Measurements from ENCODE around the gene GALNT1.
"Not testable (repeated sequence)": the region's sequence is repeated elsewhere in the genome, so short reads cannot be mapped to it uniquely, and the experiment has no call there.

Gene GALNT1

GRCh38 chr18:35576240-35576845 lies 5.2 kb upstream of the GALNT1 start:
- H3K27ac Mint-ChIP-seq; DNase-seq (ENCODE audit: low spot score); H3K36me3 Mint-ChIP-seq (ENCODE audit: low read depth); H3K4me3 Mint-ChIP-seq: not testable (repeated sequence)
- peaks cover 39% of the 10 kb centered on the region for H3K27me3 Mint-ChIP-seq (ENCODE audit: low read depth)
- H3K4me1 Mint-ChIP-seq (ENCODE audit: low read depth), result peaks cover 22% of the 10 kb centered on the region
- peaks cover 12% of the 10 kb centered on the region for H3K9me3 Mint-ChIP-seq

DNA sequence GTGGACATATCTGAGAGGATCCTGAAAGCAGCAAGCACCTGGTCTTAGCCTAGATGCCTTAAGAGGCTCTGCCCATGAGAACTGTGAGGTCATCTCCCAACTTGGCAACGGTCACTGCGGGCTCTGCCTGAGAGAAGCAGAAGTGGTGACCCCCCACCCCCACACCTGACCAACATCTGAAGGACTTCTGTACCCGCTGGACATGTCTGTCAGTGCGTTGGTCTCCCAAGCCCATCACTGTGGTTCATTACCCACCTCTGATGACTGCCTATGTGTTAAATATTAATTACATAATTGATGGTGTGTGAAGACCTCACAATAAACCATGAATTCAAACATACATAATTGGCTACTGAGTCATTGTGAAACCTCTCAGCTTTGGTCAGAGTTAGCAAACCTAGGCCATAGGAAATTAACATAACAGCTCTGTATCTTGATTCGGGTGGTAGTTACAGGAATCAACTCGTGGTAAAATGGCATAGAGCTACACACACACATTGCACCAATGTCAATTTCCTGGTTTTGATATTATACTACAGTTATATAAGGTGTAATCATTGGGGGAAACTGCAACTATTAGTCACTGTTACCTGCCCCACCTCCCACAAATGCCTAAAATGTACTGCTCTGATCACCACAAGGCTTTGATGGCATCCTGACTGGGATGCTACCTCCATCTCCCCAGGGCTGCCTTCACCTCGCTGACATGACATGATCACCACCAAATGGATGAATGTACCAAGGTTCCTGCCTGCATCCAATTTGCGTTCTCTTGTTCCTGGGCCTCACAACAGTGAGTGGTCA lies 4.3 kb upstream of the GALNT1 start:
- Mint-ChIP-seq H3K36me3 (ENCODE audit: low read depth) (peaks cover 8% of the 10 kb centered on the region), H3K4me1 (ENCODE audit: low read depth) (peaks cover 22% of the 10 kb centered on the region), H3K4me3 (peak overlapping the region; percentile 32), H3K27me3 (ENCODE audit: low read depth) (peaks cover 34% of the 10 kb centered on the region), H3K27ac (no peak overlapping the region), H3K9me3 (peaks cover 12% of the 10 kb centered on the region)
- no peak for DNase-seq (ENCODE audit: low spot score)

DNA sequence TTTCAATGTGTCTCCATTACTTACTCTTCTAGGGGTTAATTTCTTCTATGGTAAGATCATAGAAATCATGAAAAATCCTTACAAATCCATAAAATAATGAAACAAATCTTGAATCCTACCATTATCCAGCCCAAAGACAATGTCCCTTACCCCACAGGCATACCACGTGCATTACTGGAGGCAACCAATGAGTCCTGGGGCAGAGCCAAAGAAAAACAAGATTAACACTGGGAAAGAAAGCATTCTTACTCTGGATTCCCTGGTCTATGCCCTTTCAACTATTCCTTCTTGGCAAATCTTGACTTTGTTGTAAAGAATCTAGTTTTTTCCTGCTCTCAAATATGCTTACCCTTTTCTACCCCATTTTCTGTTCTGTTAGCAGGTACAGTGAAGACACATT lies 3.1 kb upstream of the GALNT1 start:
- Mint-ChIP-seq H3K27ac (no peak overlapping the region), H3K27me3 (ENCODE audit: low read depth) (peaks cover 28% of the 10 kb centered on the region), H3K9me3 (peaks cover 12% of the 10 kb centered on the region), H3K4me1 (ENCODE audit: low read depth) (peaks cover 26% of the 10 kb centered on the region), H3K36me3 (ENCODE audit: low read depth) (peaks cover 10% of the 10 kb centered on the region), H3K4me3 (no peak overlapping the region)
- DNase-seq (ENCODE audit: low spot score), result no peak

GRCh38 chr18:35578936-35579335 lies 2.6 kb upstream of the GALNT1 start:
- H3K36me3 Mint-ChIP-seq (ENCODE audit: low read depth), result peaks cover 12% of the 10 kb centered on the region
- H3K27ac Mint-ChIP-seq, result no peak overlapping the region
- peaks cover 12% of the 10 kb centered on the region for H3K9me3 Mint-ChIP-seq
- peaks cover 23% of the 10 kb centered on the region for H3K4me1 Mint-ChIP-seq (ENCODE audit: low read depth)
- H3K4me3 Mint-ChIP-seq, result no peak overlapping the region
- peaks cover 28% of the 10 kb centered on the region for H3K27me3 Mint-ChIP-seq (ENCODE audit: low read depth)
- no peak for DNase-seq (ENCODE audit: low spot score)

DNA sequence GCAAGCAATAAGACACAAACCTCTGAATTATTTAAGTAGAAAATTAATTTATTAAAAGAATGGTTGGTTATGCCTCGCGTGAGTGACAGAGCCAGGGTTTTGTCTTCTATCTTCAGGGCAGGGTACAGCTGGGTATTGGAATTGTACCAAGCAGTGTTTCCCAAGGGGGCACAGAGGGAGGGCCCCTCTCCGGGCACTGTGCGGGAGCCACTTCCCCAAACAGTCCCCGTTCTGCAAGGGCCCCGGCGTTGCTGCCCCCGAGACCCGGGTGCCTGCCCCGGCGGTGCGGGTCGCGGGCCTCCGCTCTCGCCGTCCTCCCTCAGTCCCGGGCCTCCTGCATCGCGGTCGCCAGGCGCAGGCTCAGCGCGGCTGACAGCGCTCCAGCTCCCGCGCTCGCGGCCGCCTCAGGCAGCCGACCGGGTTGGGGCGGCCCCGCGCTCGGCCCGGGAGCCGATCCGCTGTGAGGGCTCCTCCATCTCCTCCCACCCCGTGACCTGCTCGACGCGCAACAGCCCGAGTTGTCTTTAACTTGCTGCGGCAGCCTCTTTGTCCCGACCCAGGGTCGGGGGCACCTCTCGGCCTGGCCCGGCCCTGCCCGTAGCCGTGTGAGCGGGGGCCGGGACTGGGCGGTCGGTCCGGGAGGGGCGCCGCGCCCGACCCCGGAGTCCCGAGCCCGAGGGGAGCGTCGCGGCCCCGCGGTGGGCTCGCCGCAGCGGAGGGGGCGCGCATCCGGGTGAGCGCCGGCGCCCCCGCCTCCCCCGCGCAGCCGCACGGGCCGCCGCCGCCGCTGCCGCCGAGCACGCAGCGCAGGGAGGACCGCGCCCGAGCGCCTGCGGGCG lies 620 bp upstream of the GALNT1 start:
- peaks cover 28% of the 10 kb centered on the region for H3K27me3 Mint-ChIP-seq (ENCODE audit: low read depth)
- DNase-seq (ENCODE audit: low spot score), result peak; percentile 56
- H3K27ac Mint-ChIP-seq, result peak overlapping the region; percentile 29
- peaks cover 25% of the 10 kb centered on the region for H3K4me1 Mint-ChIP-seq (ENCODE audit: low read depth)
- H3K9me3 Mint-ChIP-seq, result peaks cover 8% of the 10 kb centered on the region
- peaks cover 17% of the 10 kb centered on the region for H3K36me3 Mint-ChIP-seq (ENCODE audit: low read depth)
- H3K4me3 Mint-ChIP-seq, result peak overlapping the region; percentile 10

GRCh38 chr18:35581898-35582641 lies 530 bp downstream of the GALNT1 start:
- Mint-ChIP-seq H3K4me3 (peak overlapping the region; percentile 87), H3K4me1 (ENCODE audit: low read depth) (peaks cover 24% of the 10 kb centered on the region), H3K36me3 (ENCODE audit: low read depth) (peaks cover 12% of the 10 kb centered on the region), H3K27me3 (ENCODE audit: low read depth) (peaks cover 28% of the 10 kb centered on the region), H3K9me3 (peaks cover 6% of the 10 kb centered on the region), H3K27ac (peak overlapping the region; percentile 77)
- DNase-seq (ENCODE audit: low spot score), result no peak

- H3K4me3 Mint-ChIP-seq, result peak overlapping the region; percentile 87
- H3K9me3 Mint-ChIP-seq, result peaks cover 14% of the 10 kb centered on the region
- H3K4me1 Mint-ChIP-seq (ENCODE audit: low read depth), result peaks cover 19% of the 10 kb centered on the region
- peaks cover 21% of the 10 kb centered on the region for H3K27me3 Mint-ChIP-seq (ENCODE audit: low read depth)
- H3K27ac Mint-ChIP-seq, result no peak overlapping the region
- DNase-seq (ENCODE audit: low spot score), result no peak
- H3K36me3 Mint-ChIP-seq (ENCODE audit: low read depth), result peaks cover 15% of the 10 kb centered on the region
Observed at GRCh38 chr18:35582899-35583558, 1.5 kb downstream of the GALNT1 start.

- peaks cover 24% of the 10 kb centered on the region for H3K4me1 Mint-ChIP-seq (ENCODE audit: low read depth)
Observed at GRCh38 chr18:35584735-35585134, 3.2 kb downstream of the GALNT1 start.

GRCh38 chr18:35585608-35586007 lies 4.1 kb downstream of the GALNT1 start:
- DNase-seq (ENCODE audit: low spot score), result no peak
- Mint-ChIP-seq H3K4me1 (ENCODE audit: low read depth) (peaks cover 24% of the 10 kb centered on the region), H3K27ac (no peak overlapping the region), H3K9me3 (peaks cover 21% of the 10 kb centered on the region), H3K27me3 (ENCODE audit: low read depth) (no peaks in the 10 kb centered on the region), H3K36me3 (ENCODE audit: low read depth) (peaks cover 18% of the 10 kb centered on the region), H3K4me3 (no peak overlapping the region)

More at GRCh38 chr18:35584735-35585134, 3.2 kb downstream of the GALNT1 start:
- Mint-ChIP-seq H3K9me3 (peaks cover 21% of the 10 kb centered on the region), H3K27me3 (ENCODE audit: low read depth) (peaks cover 5% of the 10 kb centered on the region), H3K27ac (no peak overlapping the region), H3K36me3 (ENCODE audit: low read depth) (peaks cover 18% of the 10 kb centered on the region), H3K4me3 (no peak overlapping the region)
- DNase-seq (ENCODE audit: low spot score), result no peak

GRCh38 chr18:35588122-35588521 lies 6.6 kb downstream of the GALNT1 start:
- H3K27ac Mint-ChIP-seq, result no peak overlapping the region
- no peak for DNase-seq (ENCODE audit: low spot score)
- peaks cover 21% of the 10 kb centered on the region for H3K9me3 Mint-ChIP-seq
- H3K4me3 Mint-ChIP-seq, result no peak overlapping the region
- peaks cover 17% of the 10 kb centered on the region for H3K4me1 Mint-ChIP-seq (ENCODE audit: low read depth)
- peaks cover 18% of the 10 kb centered on the region for H3K36me3 Mint-ChIP-seq (ENCODE audit: low read depth)
- no peaks in the 10 kb centered on the region for H3K27me3 Mint-ChIP-seq (ENCODE audit: low read depth)

DNA sequence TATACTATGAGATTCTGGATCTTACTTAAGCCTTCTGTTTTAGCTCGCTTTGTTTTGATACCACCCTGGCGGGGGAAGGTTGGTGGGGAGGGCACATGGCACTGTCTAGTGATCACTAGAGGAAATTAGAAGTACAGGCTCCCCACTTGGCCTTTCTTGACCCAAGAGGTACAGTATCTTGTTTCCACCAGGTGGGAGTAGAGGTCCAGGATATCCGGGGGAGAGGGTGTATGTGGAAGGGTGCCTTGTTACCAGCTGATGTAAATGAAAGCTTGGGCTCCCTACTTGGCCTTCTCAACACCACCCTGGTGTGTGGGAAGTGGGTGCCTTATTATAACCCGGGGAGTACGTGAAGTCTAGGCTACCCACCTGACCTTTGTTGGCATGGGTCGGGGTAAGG lies 7.5 kb downstream of the GALNT1 start:
- Mint-ChIP-seq H3K9me3 (peaks cover 21% of the 10 kb centered on the region), H3K27ac (no peak overlapping the region), H3K4me1 (ENCODE audit: low read depth) (peaks cover 11% of the 10 kb centered on the region), H3K4me3 (no peak overlapping the region), H3K36me3 (ENCODE audit: low read depth) (peaks cover 15% of the 10 kb centered on the region), H3K27me3 (ENCODE audit: low read depth) (no peaks in the 10 kb centered on the region)
- DNase-seq (ENCODE audit: low spot score), result no peak

DNA sequence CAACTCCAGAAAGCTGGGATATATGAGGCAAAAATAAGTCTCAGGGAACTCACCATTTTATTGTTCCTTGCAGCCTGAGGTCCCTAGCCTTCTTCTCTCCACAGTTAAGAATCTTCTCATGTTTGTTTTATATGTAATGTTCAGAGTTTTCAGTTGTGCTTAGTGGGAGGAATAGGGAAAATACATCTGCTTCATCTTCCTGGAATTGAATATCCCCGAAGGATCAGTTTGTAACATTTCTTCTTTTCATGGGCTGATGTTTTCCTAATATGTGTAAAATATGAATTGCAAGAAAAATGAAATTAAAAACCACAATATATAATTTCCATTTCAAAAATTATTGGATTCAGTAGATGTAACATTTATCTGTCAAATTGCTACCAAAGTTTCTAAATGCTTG lies 8.0 kb downstream of the GALNT1 start:
- peaks cover 8% of the 10 kb centered on the region for H3K4me1 Mint-ChIP-seq (ENCODE audit: low read depth)
- H3K27ac Mint-ChIP-seq, result no peak overlapping the region
- H3K9me3 Mint-ChIP-seq, result peaks cover 21% of the 10 kb centered on the region
- DNase-seq (ENCODE audit: low spot score), result no peak
- H3K4me3 Mint-ChIP-seq, result no peak overlapping the region
- H3K36me3 Mint-ChIP-seq (ENCODE audit: low read depth), result peaks cover 13% of the 10 kb centered on the region
- no peaks in the 10 kb centered on the region for H3K27me3 Mint-ChIP-seq (ENCODE audit: low read depth)

DNA sequence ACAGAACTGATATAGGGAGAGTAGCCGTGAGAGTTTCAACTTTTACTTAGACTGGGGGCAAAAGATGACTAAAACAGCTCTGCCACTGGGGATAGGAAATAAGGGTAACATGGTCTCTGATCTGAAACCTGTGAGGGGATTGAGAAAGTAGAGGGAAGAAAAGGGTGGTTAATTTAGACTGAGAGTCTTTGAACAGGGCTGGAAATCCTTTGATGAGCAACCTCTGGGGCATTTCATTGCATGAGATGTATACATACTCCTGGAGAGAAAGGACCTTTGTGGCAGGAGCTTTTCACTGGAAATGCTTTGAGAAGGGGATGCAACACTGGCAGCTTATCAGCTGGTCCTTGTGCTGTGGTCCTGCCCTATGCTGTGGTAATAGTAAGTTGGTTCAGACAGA lies 9.4 kb downstream of the GALNT1 start:
- no peak for DNase-seq (ENCODE audit: low spot score)
- no peak overlapping the region for H3K4me3 Mint-ChIP-seq
- H3K27ac Mint-ChIP-seq, result no peak overlapping the region
- H3K36me3 Mint-ChIP-seq (ENCODE audit: low read depth), result peaks cover 8% of the 10 kb centered on the region
- peaks cover 21% of the 10 kb centered on the region for H3K9me3 Mint-ChIP-seq
- H3K27me3 Mint-ChIP-seq (ENCODE audit: low read depth), result no peaks in the 10 kb centered on the region
- H3K4me1 Mint-ChIP-seq (ENCODE audit: low read depth), result peaks cover 8% of the 10 kb centered on the region

Data from T-helper 2 cell treated with Interferon-gamma antibody and Interleukin-4, amounts not matched to agents 5 μg/mL and 100 μg/mL, for 36 hours (primary cell).